ENCODE data around the gene PCCA. TPM values are rescaled to one million over a fixed set of nuclear protein-coding genes. Genes with fewer than 3 reads are reported as not detected.

The PCCA gene
- total RNA-seq, 4 donors from 2014 or later: 33.8 to 40.3 (median 39.0) TPM

DNA sequence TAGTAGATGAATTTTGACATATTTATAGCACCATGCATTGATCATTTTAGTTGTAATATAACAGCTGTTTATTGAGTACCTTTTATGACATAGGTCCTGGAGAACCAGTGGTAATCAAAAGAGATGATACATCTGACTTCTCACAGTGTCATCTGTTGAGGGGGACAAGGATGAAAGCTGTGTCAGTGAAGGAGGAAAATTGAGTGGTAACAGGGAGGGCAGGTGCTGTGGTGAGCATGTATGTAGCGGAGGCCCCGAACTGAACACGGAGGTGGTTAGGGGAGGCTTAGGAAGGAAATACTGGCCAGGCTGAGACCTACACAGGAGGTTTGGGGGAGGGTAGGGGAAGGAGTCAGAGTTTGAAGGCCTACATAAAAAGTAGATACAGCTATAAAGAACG, 300.0 kb downstream of the PCCA start:
- intact Hi-C loops (cut with DNase I): no loop called here
- Histone ChIP-seq H3K36me3 (peaks cover 0 to 26% (median 4%) of the 10 kb centered on the region in 4 donors), H3K4me3 (no peak overlapping the region), H3K9me3 (no peaks in the 10 kb centered on the region), H3K4me1 (peaks cover 0 to 7% (median 4%) of the 10 kb centered on the region in 4 donors), H3K27ac (replicated peaks in 1 of 4) (no peak overlapping the region), H3K27me3 (no peaks in the 10 kb centered on the region)
- DNase-seq (ENCODE audit: extremely low spot score): no peak
- TF ChIP-seq, protein P1, sequence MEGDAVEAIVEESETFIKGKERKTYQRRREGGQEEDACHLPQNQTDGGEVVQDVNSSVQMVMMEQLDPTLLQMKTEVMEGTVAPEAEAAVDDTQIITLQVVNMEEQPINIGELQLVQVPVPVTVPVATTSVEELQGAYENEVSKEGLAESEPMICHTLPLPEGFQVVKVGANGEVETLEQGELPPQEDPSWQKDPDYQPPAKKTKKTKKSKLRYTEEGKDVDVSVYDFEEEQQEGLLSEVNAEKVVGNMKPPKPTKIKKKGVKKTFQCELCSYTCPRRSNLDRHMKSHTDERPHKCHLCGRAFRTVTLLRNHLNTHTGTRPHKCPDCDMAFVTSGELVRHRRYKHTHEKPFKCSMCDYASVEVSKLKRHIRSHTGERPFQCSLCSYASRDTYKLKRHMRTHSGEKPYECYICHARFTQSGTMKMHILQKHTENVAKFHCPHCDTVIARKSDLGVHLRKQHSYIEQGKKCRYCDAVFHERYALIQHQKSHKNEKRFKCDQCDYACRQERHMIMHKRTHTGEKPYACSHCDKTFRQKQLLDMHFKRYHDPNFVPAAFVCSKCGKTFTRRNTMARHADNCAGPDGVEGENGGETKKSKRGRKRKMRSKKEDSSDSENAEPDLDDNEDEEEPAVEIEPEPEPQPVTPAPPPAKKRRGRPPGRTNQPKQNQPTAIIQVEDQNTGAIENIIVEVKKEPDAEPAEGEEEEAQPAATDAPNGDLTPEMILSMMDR (IDR thresholded peaks at IDR 0.05): no peak
- TF ChIP-seq POLR2AphosphoS5 (IDR thresholded peaks at IDR 0.05): no peak
- TF ChIP-seq POLR2A (IDR thresholded peaks at IDR 0.05; ENCODE audit: low read depth): no peak
- no peak for TF ChIP-seq EP300 (IDR thresholded peaks at IDR 0.05)
- WGBS: 93% methylated on average over 4 of the region's 4 CpGs

DNA sequence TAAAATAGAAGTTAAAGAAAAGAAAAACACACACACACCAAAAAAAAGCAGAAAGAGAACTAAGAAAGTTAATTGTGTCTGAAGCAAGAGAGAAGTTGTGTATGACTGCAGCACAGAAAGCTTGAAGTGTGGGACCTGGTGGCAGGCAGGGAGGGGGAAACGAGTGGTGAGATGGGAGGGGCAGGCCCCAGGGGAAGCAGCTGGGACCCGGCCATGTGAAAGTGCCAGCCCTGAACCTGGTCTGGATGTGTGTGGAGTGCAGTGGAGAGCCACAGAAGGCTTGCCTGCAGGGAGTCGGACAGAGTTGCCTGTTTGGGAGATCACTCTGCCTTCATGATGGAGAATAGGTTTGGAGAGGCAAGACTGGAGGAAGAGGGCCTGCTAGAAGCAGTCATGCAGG, 300.7 kb downstream of the PCCA start:
- Histone ChIP-seq H3K4me1 (peaks cover 0 to 7% (median 4%) of the 10 kb centered on the region in 4 donors), H3K27ac (replicated peaks in 1 of 4) (no peak overlapping the region), H3K4me3 (no peak overlapping the region), H3K27me3 (no peaks in the 10 kb centered on the region), H3K36me3 (peaks cover 0 to 26% (median 4%) of the 10 kb centered on the region in 4 donors), H3K9me3 (no peaks in the 10 kb centered on the region)
- DNase-seq (ENCODE audit: extremely low spot score): no peak
- TF ChIP-seq, protein P1 (IDR thresholded peaks at IDR 0.05): no peak
- WGBS: 87% methylated on average over 3 of the region's 3 CpGs
- intact Hi-C loops (cut with DNase I): no loop called here

DNA sequence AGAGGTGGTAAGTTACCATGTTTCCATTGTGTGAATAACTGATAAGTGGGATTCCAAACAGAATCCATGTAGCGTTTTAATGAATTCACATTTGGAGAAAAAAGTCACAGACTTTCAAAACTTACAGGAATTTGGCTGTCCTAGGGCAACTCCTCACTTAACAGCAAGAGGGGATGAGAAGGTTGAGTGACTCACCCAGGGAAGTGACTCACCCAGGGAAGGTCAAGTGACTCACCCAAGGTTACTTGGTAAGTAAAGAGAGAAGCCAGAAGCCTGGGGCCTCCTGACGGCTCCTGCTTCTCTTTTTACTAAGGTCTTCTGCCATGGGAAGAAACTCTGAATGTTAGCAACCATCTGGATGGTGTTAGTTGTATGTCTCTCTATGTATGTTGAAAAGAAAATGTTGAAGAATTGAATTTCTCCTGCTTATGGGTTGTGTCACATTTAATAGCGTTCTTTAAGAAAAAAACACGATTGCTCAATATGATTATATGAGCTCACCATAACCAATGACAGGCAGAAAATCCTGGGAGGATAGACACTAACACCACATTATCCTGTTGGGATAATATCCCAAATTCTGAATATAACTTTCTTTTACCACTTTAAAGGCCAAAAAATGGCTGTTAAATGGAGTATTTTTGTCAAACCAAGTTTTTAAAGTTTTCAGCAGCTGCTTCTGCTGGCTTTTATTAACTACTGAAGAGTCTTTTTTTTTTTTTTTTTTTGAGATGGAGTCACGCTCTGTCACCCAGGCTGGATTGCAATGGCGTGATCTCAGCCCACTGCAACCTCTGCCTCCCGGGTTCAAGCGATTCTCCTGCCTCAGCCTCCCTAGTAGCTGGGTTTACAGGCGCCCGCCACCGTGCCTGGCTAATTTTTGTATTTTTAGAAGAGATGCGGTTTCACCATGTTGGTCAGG, 304.1 kb downstream of the PCCA start:
- Histone ChIP-seq H3K27ac (replicated peaks in 1 of 4) (peak overlapping the region; percentile 33 to 71 (median 52)), H3K4me1 (peaks cover 0 to 7% (median 4%) of the 10 kb centered on the region in 4 donors), H3K36me3 (peaks cover 0 to 6% (median 1%) of the 10 kb centered on the region in 4 donors), H3K9me3 (no peaks in the 10 kb centered on the region), H3K4me3 (no peak overlapping the region), H3K27me3 (no peaks in the 10 kb centered on the region)
- intact Hi-C loops (cut with DNase I): no loop called here
- TF ChIP-seq POLR2AphosphoS5 (IDR thresholded peaks at IDR 0.05) (peak; percentile 43 to 72), POLR2A (IDR thresholded peaks at IDR 0.05; ENCODE audit: low read depth) (no peak)
- 74% methylated on average over 12 of the region's 12 CpGs for WGBS
- peak; percentile 93 for DNase-seq (ENCODE audit: extremely low spot score)

DNA sequence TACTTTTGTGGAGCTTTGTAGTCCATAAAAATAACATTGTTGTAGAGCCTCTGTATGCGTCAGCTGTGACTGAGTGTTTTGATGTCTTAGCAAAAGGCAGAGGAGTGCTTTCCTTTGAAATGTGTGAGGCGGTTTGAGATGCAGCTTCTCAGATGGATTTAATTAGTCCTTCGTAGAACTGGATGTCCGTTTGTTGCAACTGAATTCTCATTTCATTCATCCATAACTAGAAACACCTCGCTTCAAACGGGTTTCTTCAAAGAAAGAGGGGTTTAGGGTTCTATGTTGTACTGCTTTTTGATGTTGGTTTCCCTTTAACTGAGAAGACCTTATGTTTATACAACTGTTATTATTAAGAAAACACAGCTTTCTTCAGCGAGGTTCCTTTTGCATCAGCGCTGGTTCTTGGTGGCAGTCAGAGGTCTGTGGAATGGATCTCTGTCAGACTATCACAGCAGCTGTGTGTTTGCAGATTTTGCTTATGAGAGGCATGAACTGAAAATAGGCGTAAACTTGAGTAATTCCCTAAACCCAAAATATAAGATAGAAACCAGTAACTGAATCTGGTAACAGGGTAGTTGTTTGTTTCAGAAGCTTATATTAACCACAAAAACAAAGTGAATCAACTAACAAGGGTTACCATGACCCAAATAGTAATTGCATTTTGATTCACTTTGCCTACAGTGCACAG, 305.3 kb downstream of the PCCA start:
- H3K4me3 ChIP-seq: no peak overlapping the region
- H3K27ac ChIP-seq (replicated peaks in 1 of 4): peak overlapping the region in 3 of 4 donors; percentile 33 to 57 (median 47)
- H3K9me3 ChIP-seq: no peaks in the 10 kb centered on the region
- peaks cover 0 to 7% (median 4%) of the 10 kb centered on the region in 4 donors for H3K4me1 ChIP-seq
- intact Hi-C loops (cut with DNase I): no loop called here
- H3K36me3 ChIP-seq: peaks cover 0 to 3% (median 1%) of the 10 kb centered on the region in 4 donors
- 70% methylated on average over 9 of the region's 9 CpGs for WGBS
- TF ChIP-seq POLR2AphosphoS5 (IDR thresholded peaks at IDR 0.05): no peak
- TF ChIP-seq POLR2A (IDR thresholded peaks at IDR 0.05; ENCODE audit: low read depth): no peak
- TF ChIP-seq EP300 (IDR thresholded peaks at IDR 0.05): no peak
- TF ChIP-seq, protein P1 (IDR thresholded peaks at IDR 0.05): no peak
- no peaks in the 10 kb centered on the region for H3K27me3 ChIP-seq
- no peak for DNase-seq (ENCODE audit: extremely low spot score)

DNA sequence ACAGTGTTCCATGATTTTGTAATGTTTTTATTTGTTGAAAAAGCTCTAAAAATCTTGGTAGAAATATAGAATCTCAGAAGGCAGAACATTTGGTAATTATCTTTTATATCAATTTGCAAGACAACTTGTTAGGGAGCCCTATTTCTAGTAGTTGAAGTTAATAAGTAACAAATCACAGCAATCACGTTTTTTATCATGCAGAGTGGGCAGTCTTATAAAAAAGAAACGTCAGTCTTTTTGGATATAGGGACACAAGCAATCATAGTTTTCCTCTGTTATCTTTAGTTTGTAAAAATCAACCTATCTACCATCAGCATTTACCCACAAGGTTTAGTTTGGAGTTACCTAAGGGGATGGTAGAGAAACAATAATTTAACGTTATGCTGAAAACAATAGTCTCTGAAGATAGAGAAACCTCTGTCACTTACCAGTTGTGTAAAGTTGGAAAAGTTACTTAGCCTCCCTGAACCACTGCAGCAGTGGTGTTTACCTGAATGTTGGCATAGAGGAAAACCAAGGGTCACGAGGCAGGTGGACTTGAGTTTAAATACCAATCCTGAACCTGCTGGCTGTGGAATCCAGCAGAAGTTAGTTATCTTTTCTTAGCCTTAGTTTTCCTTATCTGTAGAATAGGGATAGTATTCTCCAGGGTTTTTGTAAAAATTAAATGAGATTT, 306.9 kb downstream of the PCCA start:
- intact Hi-C loops (cut with DNase I): no loop called here
- no peak overlapping the region for H3K4me3 ChIP-seq
- no peaks in the 10 kb centered on the region for H3K27me3 ChIP-seq
- WGBS: 91% methylated on average over 4 of the region's 4 CpGs
- no peaks in the 10 kb centered on the region for H3K36me3 ChIP-seq
- H3K9me3 ChIP-seq: no peaks in the 10 kb centered on the region
- TF ChIP-seq, protein P1 (IDR thresholded peaks at IDR 0.05): no peak
- TF ChIP-seq POLR2A (IDR thresholded peaks at IDR 0.05; ENCODE audit: low read depth) (no peak), POLR2AphosphoS5 (IDR thresholded peaks at IDR 0.05) (no peak), EP300 (IDR thresholded peaks at IDR 0.05) (no peak)
- DNase-seq (ENCODE audit: extremely low spot score): no peak
- peaks cover 0 to 7% (median 4%) of the 10 kb centered on the region in 4 donors for H3K4me1 ChIP-seq
- no peak overlapping the region for H3K27ac ChIP-seq (replicated peaks in 1 of 4)

All from esophagus muscularis mucosa (tissue), 4 donors.